H1 (cell line): Measurements from ENCODE around the gene CNTNAP1. TPM values are rescaled to one million over a fixed set of nuclear protein-coding genes. Genes with fewer than 3 reads are reported as not detected.

Source experiments
- BCL11A ChIP-seq, 2 experiments: IDR thresholded peaks; one replicate each; pipeline ENCODE4 v1.6.1; 2011; ENCODE audit warnings: low read depth in 2 of 2, low read length in 2 of 2, mild to moderate bottlenecking in 2 of 2
- BRCA1 ChIP-seq: IDR thresholded peaks from 2 replicates; pipeline ENCODE4 v1.6.1; 2012; ENCODE audit warnings: low read depth, low read length, improper control_type of control experiment
- CHD7 ChIP-seq: fragments of 300-600 bp; sonication (generic); IDR thresholded peaks from 2 replicates; pipeline ENCODE4 v1.7.1; 2012; ENCODE audit warnings: low read length, moderate library complexity, mild to moderate bottlenecking, inconsistent platforms; ENCODE audit not compliant: insufficient replicate concordance
- HDAC2 ChIP-seq, 2 experiments: fragments of 300-600 bp in 1 of 2; sonication (generic) in 1 of 2; IDR thresholded peaks; 2 replicates each; pipeline ENCODE4 v1.6.1; 2011 to 2012; ENCODE audit warnings: low read depth in 2 of 2, low read length in 2 of 2, mild to moderate bottlenecking in 2 of 2, moderate library complexity in 2 of 2, borderline replicate concordance in 1 of 2, inconsistent platforms in 1 of 2
- polyA plus RNA-seq, 7 experiments: library from polyadenylated mRNA; depleted of rRNA in 3 of 7; stranded (reverse) in 5 of 7; unstranded in 2 of 7; fragments of >200 nt in 5 of 7; fragments of 200-250 nt in 2 of 7; gene quantifications; 1 replicate in 5 of 7; 2 replicates in 1 of 7; 4 replicates in 1 of 7; pipeline versions ENCODE4 v1.2.1 to v1.2.3, GENCODE V29; 2011 to 2013; ENCODE audit warnings: missing spikeins in 2 of 7, mixed read lengths in 2 of 7
- total RNA-seq: library from RNA; stranded (reverse); fragmentation: NEBNext Ultra II Directional; extraction: Animal tissue kit (Norgen Biotek cat#: 25700); gene quantifications from 2 replicates; pipeline ENCODE4 v1.2.1, GENCODE V29; 2021

The CNTNAP1 gene
- total and polyA plus RNA-seq, 2 of the 8 experiments (the other 6 are each of a cell fraction or from before 2014, with no cell fraction given) = 4.7 to 10.0 TPM

DNA sequence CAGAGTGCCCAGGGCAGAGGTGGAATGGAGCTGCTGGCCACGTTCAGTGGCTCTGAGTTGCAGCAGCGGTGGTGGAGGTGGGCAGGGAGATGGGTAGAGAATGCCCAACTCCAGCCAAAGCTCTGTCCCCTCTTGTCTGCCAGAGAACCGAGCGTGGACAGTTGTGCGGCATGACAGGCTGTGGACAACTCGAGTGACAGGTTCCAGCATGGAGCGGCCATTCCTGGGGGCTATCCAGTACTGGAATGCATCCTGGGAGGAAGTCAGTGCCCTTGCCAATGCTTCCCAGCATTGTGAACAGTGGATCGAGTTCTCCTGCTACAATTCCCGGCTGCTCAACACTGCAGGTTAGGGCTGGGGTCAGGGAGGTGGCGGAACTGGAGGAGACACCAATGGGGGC, 8.3 kb downstream of the CNTNAP1 start (continued):
- no peak for TF ChIP-seq CHD7
- no peak for TF ChIP-seq BCL11A (IDR thresholded peaks at IDR 0.05; ENCODE audit: low read depth in 2 of 2, low read length in 2 of 2)
- TF ChIP-seq HDAC2 (IDR thresholded peaks at IDR 0.05; ENCODE audit: borderline replicate concordance in 1 of 2, low read depth in 2 of 2, low read length in 2 of 2) = no peak
- TF ChIP-seq BRCA1 = no peak
